ENCODE measurements around the gene ASIC5.

DNA sequence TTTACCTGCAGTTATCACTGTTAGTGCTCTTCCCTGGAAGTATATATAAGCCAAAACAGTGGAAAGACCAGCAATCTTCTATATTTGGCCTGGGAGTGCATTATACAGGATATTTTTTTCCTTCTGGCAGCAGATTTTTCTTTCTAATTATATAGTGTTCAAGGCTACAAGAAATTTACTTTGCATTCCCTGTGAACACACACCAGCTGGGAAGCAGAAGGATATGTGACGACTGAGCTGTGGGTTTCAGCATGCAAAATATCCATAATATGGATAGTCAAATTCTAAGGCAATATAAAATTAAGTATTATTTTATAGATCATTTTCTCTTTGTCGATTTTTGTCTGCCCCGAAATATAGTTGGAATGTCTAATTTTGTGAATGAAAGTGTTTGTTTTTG, 76.1 kb downstream of the ASIC5 start:
- TF ChIP-seq, protein P1, sequence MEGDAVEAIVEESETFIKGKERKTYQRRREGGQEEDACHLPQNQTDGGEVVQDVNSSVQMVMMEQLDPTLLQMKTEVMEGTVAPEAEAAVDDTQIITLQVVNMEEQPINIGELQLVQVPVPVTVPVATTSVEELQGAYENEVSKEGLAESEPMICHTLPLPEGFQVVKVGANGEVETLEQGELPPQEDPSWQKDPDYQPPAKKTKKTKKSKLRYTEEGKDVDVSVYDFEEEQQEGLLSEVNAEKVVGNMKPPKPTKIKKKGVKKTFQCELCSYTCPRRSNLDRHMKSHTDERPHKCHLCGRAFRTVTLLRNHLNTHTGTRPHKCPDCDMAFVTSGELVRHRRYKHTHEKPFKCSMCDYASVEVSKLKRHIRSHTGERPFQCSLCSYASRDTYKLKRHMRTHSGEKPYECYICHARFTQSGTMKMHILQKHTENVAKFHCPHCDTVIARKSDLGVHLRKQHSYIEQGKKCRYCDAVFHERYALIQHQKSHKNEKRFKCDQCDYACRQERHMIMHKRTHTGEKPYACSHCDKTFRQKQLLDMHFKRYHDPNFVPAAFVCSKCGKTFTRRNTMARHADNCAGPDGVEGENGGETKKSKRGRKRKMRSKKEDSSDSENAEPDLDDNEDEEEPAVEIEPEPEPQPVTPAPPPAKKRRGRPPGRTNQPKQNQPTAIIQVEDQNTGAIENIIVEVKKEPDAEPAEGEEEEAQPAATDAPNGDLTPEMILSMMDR (conservative IDR thresholded peaks at IDR 0.05 in 1 of 2, IDR thresholded peaks at IDR 0.05 in 1 of 2; ENCODE audit: low read depth in 1 of 2, low read length in 2 of 2): no peak
- no peak for TF ChIP-seq EZH2 (IDR thresholded peaks at IDR 0.05; ENCODE audit: low read length, missing control alignments)

Data from fibroblast of lung (primary cell).